ENCODE data around the gene IHH.

The IHH gene

GRCh38 chr2:219056176-219056895 lies 4.4 kb downstream of the IHH start:
- POLR2A ChIA-PET: no interaction called here
- DNase-seq (ENCODE audit: extremely low spot score): no peak
- CTCF ChIA-PET: interaction anchor here (0.8 to 1.3 kb wide), 4 partner anchors 15 to 63 kb away, joined by 3 to 5 read pairs (median 4); no protein-coding TSS in a partner anchor
- TF ChIP-seq TARDBP (IDR thresholded peaks at IDR 0.05) (no peak), CTBP1 (IDR thresholded peaks at IDR 0.05; ENCODE audit: borderline replicate concordance) (no peak), ELF4 (IDR thresholded peaks at IDR 0.05) (no peak), NFRKB (IDR thresholded peaks at IDR 0.05) (no peak), FOXA1 (IDR thresholded peaks at IDR 0.05) (no peak), SP1 (IDR thresholded peaks at IDR 0.05) (no peak), L3MBTL2 (conservative IDR thresholded peaks at IDR 0.05) (no peak), PKNOX1 (IDR thresholded peaks at IDR 0.05) (no peak), ZNF384 (IDR thresholded peaks at IDR 0.05) (no peak), HDGF (IDR thresholded peaks at IDR 0.05; ENCODE audit: borderline replicate concordance) (no peak), ARNT (IDR thresholded peaks at IDR 0.05) (no peak), SUZ12 (IDR thresholded peaks at IDR 0.05) (no peak), FOXM1 (IDR thresholded peaks at IDR 0.05; ENCODE audit: borderline replicate concordance) (no peak), BHLHE40 (IDR thresholded peaks at IDR 0.05; ENCODE audit: borderline replicate concordance) (no peak), LEF1 (IDR thresholded peaks at IDR 0.05; ENCODE audit: borderline replicate concordance) (no peak), FOXK2 (IDR thresholded peaks at IDR 0.05) (no peak)

GRCh38 chr2:219054956-219055903 lies 5.5 kb downstream of the IHH start:
- TF ChIP-seq LEF1 (IDR thresholded peaks at IDR 0.05; ENCODE audit: borderline replicate concordance) (no peak), FOXM1 (IDR thresholded peaks at IDR 0.05; ENCODE audit: borderline replicate concordance) (no peak), FOXA1 (IDR thresholded peaks at IDR 0.05) (no peak), TARDBP (IDR thresholded peaks at IDR 0.05) (no peak)
- DNase-seq (ENCODE audit: extremely low spot score): no peak
- ChIA-PET CTCF (interaction anchor here (0.9 to 1.3 kb wide), 3 partner anchors 26 to 64 kb away, joined by 3 to 5 read pairs (median 3); no protein-coding TSS in a partner anchor), POLR2A (no interaction called here)

GRCh38 chr2:219049282-219049681 lies 11.4 kb downstream of the IHH start:
- POLR2A ChIA-PET: no interaction called here
- CTCF ChIA-PET: no interaction called here
- TF ChIP-seq ZNF384 (IDR thresholded peaks at IDR 0.05) (no peak), LEF1 (IDR thresholded peaks at IDR 0.05; ENCODE audit: borderline replicate concordance) (no peak), ELF4 (IDR thresholded peaks at IDR 0.05) (no peak), BHLHE40 (IDR thresholded peaks at IDR 0.05; ENCODE audit: borderline replicate concordance) (no peak)
- DNase-seq (ENCODE audit: extremely low spot score): no peak

- ChIA-PET POLR2A (no interaction called here), CTCF (interaction anchor here (1.2 kb wide), 1 partner anchor 16 kb away, joined by 8 read pairs; no protein-coding TSS in a partner anchor)
- TF ChIP-seq NFRKB (IDR thresholded peaks at IDR 0.05) (no peak), ZNF384 (IDR thresholded peaks at IDR 0.05) (no peak), FOXM1 (IDR thresholded peaks at IDR 0.05; ENCODE audit: borderline replicate concordance) (no peak), ARNT (IDR thresholded peaks at IDR 0.05) (no peak), SUZ12 (IDR thresholded peaks at IDR 0.05) (no peak), HDGF (IDR thresholded peaks at IDR 0.05; ENCODE audit: borderline replicate concordance) (no peak), FOXK2 (IDR thresholded peaks at IDR 0.05) (no peak), PKNOX1 (IDR thresholded peaks at IDR 0.05) (no peak), FOXA1 (IDR thresholded peaks at IDR 0.05) (no peak), ELF4 (IDR thresholded peaks at IDR 0.05) (no peak), CTBP1 (IDR thresholded peaks at IDR 0.05; ENCODE audit: borderline replicate concordance) (no peak), TARDBP (IDR thresholded peaks at IDR 0.05) (no peak)
- peak; percentile 65 for DNase-seq (ENCODE audit: extremely low spot score)
Measured at GRCh38 chr2:219045937-219046550, 14.7 kb downstream of the IHH start.

- TF ChIP-seq L3MBTL2 (conservative IDR thresholded peaks at IDR 0.05) (no peak), FOXM1 (IDR thresholded peaks at IDR 0.05; ENCODE audit: borderline replicate concordance) (no peak), NFRKB (IDR thresholded peaks at IDR 0.05) (no peak), ARNT (IDR thresholded peaks at IDR 0.05) (no peak), TARDBP (IDR thresholded peaks at IDR 0.05) (no peak), SUZ12 (IDR thresholded peaks at IDR 0.05) (no peak), ELF4 (IDR thresholded peaks at IDR 0.05) (no peak), SP1 (IDR thresholded peaks at IDR 0.05) (no peak), LEF1 (IDR thresholded peaks at IDR 0.05; ENCODE audit: borderline replicate concordance) (no peak), FOXK2 (IDR thresholded peaks at IDR 0.05) (no peak), FOXA1 (IDR thresholded peaks at IDR 0.05) (no peak), HDGF (IDR thresholded peaks at IDR 0.05; ENCODE audit: borderline replicate concordance) (no peak), ZNF384 (IDR thresholded peaks at IDR 0.05) (no peak), CTBP1 (IDR thresholded peaks at IDR 0.05; ENCODE audit: borderline replicate concordance) (no peak), BHLHE40 (IDR thresholded peaks at IDR 0.05; ENCODE audit: borderline replicate concordance) (no peak), PKNOX1 (IDR thresholded peaks at IDR 0.05) (no peak)
- ChIA-PET CTCF (interaction anchor here (1.1 to 3.3 kb wide), 3 partner anchors 13 to 77 kb away, joined by 3 to 19 read pairs (median 4); no protein-coding TSS in a partner anchor), POLR2A (no interaction called here)
- DNase-seq (ENCODE audit: extremely low spot score): no peak
Measured at GRCh38 chr2:219042750-219043149, 18.0 kb downstream of the IHH start.

Data from HEK293T (cell line).